ENCODE results near the gene HDAC9. TPM values are rescaled to one million over a fixed set of nuclear protein-coding genes. Genes with fewer than 3 reads are reported as not detected.

The HDAC9 gene
- total RNA-seq, 1 donor from 2014 or later, result 28.6 TPM

DNA sequence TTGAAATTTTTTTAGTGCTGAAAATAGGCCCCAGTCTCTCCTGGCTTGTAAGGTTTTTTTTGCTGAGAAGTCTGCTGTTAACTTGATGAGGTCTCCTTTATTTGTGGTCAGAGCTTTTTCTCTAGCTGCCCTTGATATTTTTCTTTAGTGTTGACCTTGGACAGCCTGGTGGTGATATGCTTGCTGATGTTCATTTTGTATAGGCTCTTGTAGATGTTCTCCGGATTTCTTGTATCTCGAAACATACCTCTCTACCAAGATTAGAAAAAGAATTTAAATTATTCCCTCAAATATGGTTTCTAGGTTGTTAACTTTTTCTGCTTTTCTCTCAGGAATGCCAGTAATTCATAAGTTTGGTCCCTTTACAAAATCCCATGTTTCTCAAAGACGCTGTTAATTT lies 519.5 kb downstream of the HDAC9 start:
- H3K36me3 Mint-ChIP-seq, result no peaks in the 10 kb centered on the region
- TF ChIP-seq, protein P1, sequence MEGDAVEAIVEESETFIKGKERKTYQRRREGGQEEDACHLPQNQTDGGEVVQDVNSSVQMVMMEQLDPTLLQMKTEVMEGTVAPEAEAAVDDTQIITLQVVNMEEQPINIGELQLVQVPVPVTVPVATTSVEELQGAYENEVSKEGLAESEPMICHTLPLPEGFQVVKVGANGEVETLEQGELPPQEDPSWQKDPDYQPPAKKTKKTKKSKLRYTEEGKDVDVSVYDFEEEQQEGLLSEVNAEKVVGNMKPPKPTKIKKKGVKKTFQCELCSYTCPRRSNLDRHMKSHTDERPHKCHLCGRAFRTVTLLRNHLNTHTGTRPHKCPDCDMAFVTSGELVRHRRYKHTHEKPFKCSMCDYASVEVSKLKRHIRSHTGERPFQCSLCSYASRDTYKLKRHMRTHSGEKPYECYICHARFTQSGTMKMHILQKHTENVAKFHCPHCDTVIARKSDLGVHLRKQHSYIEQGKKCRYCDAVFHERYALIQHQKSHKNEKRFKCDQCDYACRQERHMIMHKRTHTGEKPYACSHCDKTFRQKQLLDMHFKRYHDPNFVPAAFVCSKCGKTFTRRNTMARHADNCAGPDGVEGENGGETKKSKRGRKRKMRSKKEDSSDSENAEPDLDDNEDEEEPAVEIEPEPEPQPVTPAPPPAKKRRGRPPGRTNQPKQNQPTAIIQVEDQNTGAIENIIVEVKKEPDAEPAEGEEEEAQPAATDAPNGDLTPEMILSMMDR (IDR thresholded peaks at IDR 0.05), result no peak
- TF ChIP-seq EZH2phosphoT487 (IDR thresholded peaks at IDR 0.05), result no peak
- no peak for TF ChIP-seq EZH2 (IDR thresholded peaks at IDR 0.05)
- Histone ChIP-seq H3K9ac (no peak overlapping the region), H4K20me1 (ENCODE audit: low read depth) (no peaks in the 10 kb centered on the region), H3K36me3 (no peaks in the 10 kb centered on the region), H2AFZ (replicated peaks) (no peak overlapping the region), H3K4me1 (no peaks in the 10 kb centered on the region), H3K4me3 (no peak overlapping the region), H3K27ac (no peak overlapping the region), H3K9me3 (ENCODE audit: low read depth) (no peaks in the 10 kb centered on the region), H3F3A (ENCODE audit: low read depth) (no peaks in the 10 kb centered on the region), H3K4me2 (no peak overlapping the region), H3K27me3 (no peaks in the 10 kb centered on the region), H3K79me2 (ENCODE audit: low read depth) (no peaks in the 10 kb centered on the region)
- no peak overlapping the region for H3K27ac Mint-ChIP-seq
- H3K4me1 Mint-ChIP-seq, result no peaks in the 10 kb centered on the region
- DNase-seq (ENCODE audit: low spot score), result no peak
- H3K9me3 Mint-ChIP-seq, result peaks cover 7% of the 10 kb centered on the region
- H3K4me3 Mint-ChIP-seq, result no peak overlapping the region
- no peaks in the 10 kb centered on the region for H3K27me3 Mint-ChIP-seq (ENCODE audit: insufficient read depth, low read depth)

DNA sequence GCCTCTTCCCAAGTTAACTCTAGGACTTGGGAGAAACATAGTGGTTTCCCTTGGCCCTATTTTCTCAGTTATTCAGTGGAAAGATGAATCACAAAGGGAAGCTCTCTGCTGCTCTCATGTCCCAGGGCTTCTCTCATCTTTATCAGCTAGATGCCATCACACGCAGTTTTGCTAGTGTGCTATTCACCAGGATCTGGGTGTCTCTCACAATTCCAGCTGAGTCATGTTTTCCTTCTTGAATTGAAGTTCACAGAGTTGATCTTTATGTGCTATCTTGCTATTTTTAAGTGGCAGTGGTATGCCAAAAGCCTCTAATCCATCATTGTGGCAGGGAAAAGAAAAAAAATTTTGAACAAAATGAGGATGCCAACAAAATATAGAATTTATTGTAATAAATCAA lies 520.6 kb downstream of the HDAC9 start:
- no peaks in the 10 kb centered on the region for H3F3A ChIP-seq (ENCODE audit: low read depth)
- H3K36me3 ChIP-seq, result no peaks in the 10 kb centered on the region
- no peaks in the 10 kb centered on the region for H3K36me3 Mint-ChIP-seq
- peaks cover 7% of the 10 kb centered on the region for H3K9me3 Mint-ChIP-seq
- H2AFZ ChIP-seq (replicated peaks), result peak overlapping the region; percentile 55
- H3K9me3 ChIP-seq (ENCODE audit: low read depth), result no peaks in the 10 kb centered on the region
- H3K9ac ChIP-seq, result no peak overlapping the region
- no peak overlapping the region for H3K4me3 ChIP-seq
- H4K20me1 ChIP-seq (ENCODE audit: low read depth), result no peaks in the 10 kb centered on the region
- no peaks in the 10 kb centered on the region for H3K4me1 Mint-ChIP-seq
- no peak for DNase-seq (ENCODE audit: low spot score)
- no peaks in the 10 kb centered on the region for H3K27me3 Mint-ChIP-seq (ENCODE audit: insufficient read depth, low read depth)
- H3K27ac ChIP-seq, result no peak overlapping the region
- H3K4me2 ChIP-seq, result no peak overlapping the region
- no peaks in the 10 kb centered on the region for H3K4me1 ChIP-seq
- no peaks in the 10 kb centered on the region for H3K79me2 ChIP-seq (ENCODE audit: low read depth)
- TF ChIP-seq, protein P1 (IDR thresholded peaks at IDR 0.05), result no peak
- TF ChIP-seq EZH2phosphoT487 (IDR thresholded peaks at IDR 0.05) (no peak), EZH2 (IDR thresholded peaks at IDR 0.05) (no peak)
- no peak overlapping the region for H3K27ac Mint-ChIP-seq
- no peaks in the 10 kb centered on the region for H3K27me3 ChIP-seq
- H3K4me3 Mint-ChIP-seq, result no peak overlapping the region

DNA sequence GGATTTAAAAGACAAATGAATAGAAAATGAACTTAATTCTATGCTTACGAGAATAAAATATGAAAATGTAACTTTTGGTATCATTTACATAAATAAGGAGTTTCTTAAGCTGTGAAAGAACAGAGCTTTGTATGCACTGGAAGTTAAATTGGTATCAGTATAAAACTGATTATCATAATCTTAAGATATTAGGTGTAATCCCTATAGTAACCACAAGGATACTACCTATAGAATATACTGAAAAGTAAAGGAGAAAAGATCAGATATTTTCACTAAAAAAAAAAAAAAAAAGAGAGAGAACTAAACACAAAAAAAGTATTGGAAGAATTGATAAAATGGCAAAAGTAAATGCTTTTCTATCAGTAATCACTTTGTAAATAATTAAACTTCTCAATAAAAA lies 521.8 kb downstream of the HDAC9 start:
- no peak overlapping the region for H3K27ac Mint-ChIP-seq
- no peaks in the 10 kb centered on the region for H3K27me3 ChIP-seq
- H2AFZ ChIP-seq (replicated peaks), result no peak overlapping the region
- DNase-seq (ENCODE audit: low spot score), result no peak
- peaks cover 7% of the 10 kb centered on the region for H3K9me3 Mint-ChIP-seq
- H3F3A ChIP-seq (ENCODE audit: low read depth), result no peaks in the 10 kb centered on the region
- H3K9ac ChIP-seq, result no peak overlapping the region
- H3K4me1 Mint-ChIP-seq, result no peaks in the 10 kb centered on the region
- H3K27ac ChIP-seq, result no peak overlapping the region
- H3K27me3 Mint-ChIP-seq (ENCODE audit: insufficient read depth, low read depth), result no peaks in the 10 kb centered on the region
- no peaks in the 10 kb centered on the region for H3K9me3 ChIP-seq (ENCODE audit: low read depth)
- no peaks in the 10 kb centered on the region for H3K36me3 ChIP-seq
- no peak overlapping the region for H3K4me3 Mint-ChIP-seq
- no peak overlapping the region for H3K4me2 ChIP-seq
- H3K4me3 ChIP-seq, result no peak overlapping the region
- H4K20me1 ChIP-seq (ENCODE audit: low read depth), result no peaks in the 10 kb centered on the region
- no peaks in the 10 kb centered on the region for H3K4me1 ChIP-seq
- no peaks in the 10 kb centered on the region for H3K79me2 ChIP-seq (ENCODE audit: low read depth)
- H3K36me3 Mint-ChIP-seq, result no peaks in the 10 kb centered on the region
- no peak for TF ChIP-seq EZH2 (IDR thresholded peaks at IDR 0.05)
- TF ChIP-seq EZH2phosphoT487 (IDR thresholded peaks at IDR 0.05), result no peak
- TF ChIP-seq, protein P1 (IDR thresholded peaks at IDR 0.05), result peak; percentile 16
